Posterior cingulate gyrus (tissue), 11 donors: ENCODE results near the gene RAP1GAP2.
"Not testable (repeated sequence)": the region's sequence is repeated elsewhere in the genome, so short reads cannot be mapped to it uniquely, and the experiment has no call there.

ENCODE experiments used
- DNase-seq, 10 donors: peaks; one replicate each; pipeline versions ENCODE4 v3.0.0 to v3.0.0-alpha.2; 2020 to 2021; ENCODE audit warnings: mixed read lengths in 3 of 10
- intact Hi-C: fragments of 100-400 bp; cut with DNase I; formaldehyde crosslinking; loops from one replicate; pipeline ENCODE4 v1.15.1; 2023

Gene RAP1GAP2

GRCh38 chr17:2808367-2809335 lies 12.4 kb downstream of the RAP1GAP2 start:
- intact Hi-C loops = no loop called here
- DNase-seq = peak in 4 of 10 donors; percentile 47 to 89 (median 70)

GRCh38 chr17:2809337-2809736 lies 13.1 kb downstream of the RAP1GAP2 start:
- intact Hi-C loops = no loop called here
- DNase-seq = peak in 1 of 10 donors; percentile 57

- no peak for DNase-seq
- intact Hi-C loops = no loop called here
These were observed 17.8 kb downstream of the RAP1GAP2 start for GRCh38 chr17:2814049-2814448.

GRCh38 chr17:2814481-2815341 lies 18.5 kb downstream of the RAP1GAP2 start:
- intact Hi-C loops = no loop called here
- DNase-seq = no peak

GRCh38 chr17:2815781-2816185 lies 19.5 kb downstream of the RAP1GAP2 start:
- DNase-seq = no peak

GRCh38 chr17:2816688-2817087 lies 20.4 kb downstream of the RAP1GAP2 start:
- intact Hi-C loops = no loop called here
- DNase-seq = no peak

More at GRCh38 chr17:2815781-2816185, 19.5 kb downstream of the RAP1GAP2 start:
- intact Hi-C loops = no loop called here

- intact Hi-C loops, DNase-seq: not testable (repeated sequence)
These were observed 23.1 kb downstream of the RAP1GAP2 start for GRCh38 chr17:2819294-2819693.

DNA sequence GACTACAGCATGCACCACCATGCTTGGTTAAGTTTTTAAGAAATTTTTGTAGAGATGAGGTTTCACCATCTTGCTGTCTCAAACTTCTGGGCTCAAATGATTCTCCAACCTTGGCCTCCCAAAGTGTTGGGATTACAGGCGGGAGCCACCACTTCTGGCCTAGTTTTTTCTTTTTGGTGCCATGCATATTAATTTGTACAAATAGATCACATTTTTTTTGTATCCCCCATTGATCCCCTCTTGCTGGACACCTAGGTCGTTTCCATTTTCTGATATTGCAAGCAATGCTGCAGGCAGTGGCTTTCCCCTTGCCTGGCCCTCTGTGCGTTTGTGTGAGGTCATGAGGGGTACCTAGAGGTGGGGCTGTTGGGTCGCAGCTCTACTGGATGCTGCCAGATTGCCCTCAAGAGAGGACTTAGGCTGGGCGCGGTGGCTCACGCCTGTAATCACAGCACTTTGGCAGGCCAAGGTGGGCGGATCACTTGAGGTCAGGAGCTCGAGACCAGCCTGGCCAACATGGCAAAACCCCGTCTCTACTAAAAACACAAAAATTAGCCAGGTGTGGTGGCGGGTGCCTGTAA lies 23.8 kb downstream of the RAP1GAP2 start:
- DNase-seq = no peak
- intact Hi-C loops = no loop called here

DNA sequence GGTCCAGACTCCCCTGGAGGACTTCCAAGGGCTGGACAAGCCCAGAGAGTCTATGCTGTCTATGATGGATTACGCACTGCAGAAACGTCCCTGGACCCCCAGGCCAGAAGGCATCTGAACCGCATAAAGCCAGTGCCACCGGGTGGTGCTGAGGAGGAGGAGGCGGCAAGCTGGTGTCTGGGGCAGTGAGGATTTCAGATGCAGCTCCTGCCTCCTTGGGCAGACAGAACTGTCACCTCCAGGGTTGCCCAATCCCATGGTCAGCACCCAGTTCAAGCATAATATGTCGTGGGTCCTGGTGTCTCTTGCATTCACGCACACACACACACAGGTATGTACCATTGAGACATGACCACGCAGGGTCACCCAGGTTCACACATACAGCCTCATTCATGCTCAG lies 25.6 kb downstream of the RAP1GAP2 start:
- no peak for DNase-seq
- intact Hi-C loops = no loop called here

GRCh38 chr17:2822358-2822757 lies 26.1 kb downstream of the RAP1GAP2 start:
- intact Hi-C loops = no loop called here
- DNase-seq = no peak

DNA sequence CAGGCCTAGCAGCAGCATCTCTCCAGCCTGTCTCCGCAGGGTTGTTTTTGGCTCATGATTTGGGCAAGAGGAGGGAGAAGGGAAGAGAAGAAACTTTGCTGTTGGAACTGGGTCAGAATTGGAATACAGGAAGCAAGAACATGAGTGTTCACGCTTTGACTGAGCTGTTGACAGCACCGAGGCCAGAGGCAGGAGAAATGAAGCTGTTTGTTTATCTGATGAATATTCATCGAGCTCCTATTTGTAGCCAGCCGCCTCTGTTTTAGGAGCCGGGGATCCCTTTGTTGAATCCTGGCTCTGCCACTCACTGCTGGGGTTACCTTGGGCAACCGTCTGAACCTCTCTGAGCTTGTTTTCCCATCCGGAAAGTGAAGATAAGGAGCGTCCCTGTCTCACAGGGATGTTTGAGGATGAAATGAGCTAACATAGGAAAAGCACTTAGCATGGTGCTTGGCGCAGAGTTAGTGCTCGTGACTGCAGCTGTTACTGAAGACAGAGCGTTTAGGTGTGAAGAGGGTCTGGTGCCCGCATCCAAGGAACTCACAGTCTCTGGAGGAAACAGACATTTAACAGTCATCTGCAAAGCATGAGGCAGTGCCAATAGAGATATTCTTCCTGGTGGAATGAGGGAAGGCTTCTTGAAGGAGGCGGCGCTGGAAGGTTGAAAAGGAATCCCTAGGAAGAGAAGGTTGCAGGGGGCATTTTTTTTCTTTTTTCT lies 29.2 kb downstream of the RAP1GAP2 start:
- peak in 3 of 10 donors; percentile 20 to 34 (median 31) for DNase-seq
- intact Hi-C loops = no loop called here

- intact Hi-C loops = loop anchor here (1.0 kb wide), 1 partner anchor 185 kb away; no protein-coding TSS in a partner anchor
- DNase-seq = peak; percentile 50 to 95 (median 76)
These were observed 32.3 kb downstream of the RAP1GAP2 start for GRCh38 chr17:2828397-2829038.

- no peak for DNase-seq
- intact Hi-C loops = no loop called here
These were observed 34.4 kb downstream of the RAP1GAP2 start for GRCh38 chr17:2830678-2831077.

DNA sequence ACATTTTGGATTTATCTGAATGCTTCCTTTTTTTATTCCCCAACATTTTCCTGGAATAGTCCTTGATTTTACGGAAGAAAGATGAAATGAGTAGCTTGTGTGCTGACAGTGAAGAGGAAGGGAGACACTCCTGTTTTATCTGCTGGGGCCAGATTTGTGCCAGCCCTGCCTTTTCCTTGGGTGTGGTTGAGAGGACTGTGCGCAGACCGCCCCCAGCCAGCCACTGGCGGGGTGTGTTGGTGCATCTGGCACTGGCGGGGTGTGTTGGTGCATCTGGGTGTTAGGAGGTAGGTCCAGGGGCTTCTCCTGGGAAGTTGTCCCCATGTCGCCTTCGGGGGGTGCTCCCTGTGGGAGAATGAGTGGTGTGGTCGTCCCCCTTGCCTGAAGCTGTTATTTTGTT lies 39.5 kb downstream of the RAP1GAP2 start:
- intact Hi-C loops = no loop called here

GRCh38 chr17:2837147-2837561 lies 40.9 kb downstream of the RAP1GAP2 start:
- DNase-seq = no peak
- intact Hi-C loops = no loop called here

More for the DNA sequence above, 39.5 kb downstream of the RAP1GAP2 start:
- DNase-seq = no peak

DNA sequence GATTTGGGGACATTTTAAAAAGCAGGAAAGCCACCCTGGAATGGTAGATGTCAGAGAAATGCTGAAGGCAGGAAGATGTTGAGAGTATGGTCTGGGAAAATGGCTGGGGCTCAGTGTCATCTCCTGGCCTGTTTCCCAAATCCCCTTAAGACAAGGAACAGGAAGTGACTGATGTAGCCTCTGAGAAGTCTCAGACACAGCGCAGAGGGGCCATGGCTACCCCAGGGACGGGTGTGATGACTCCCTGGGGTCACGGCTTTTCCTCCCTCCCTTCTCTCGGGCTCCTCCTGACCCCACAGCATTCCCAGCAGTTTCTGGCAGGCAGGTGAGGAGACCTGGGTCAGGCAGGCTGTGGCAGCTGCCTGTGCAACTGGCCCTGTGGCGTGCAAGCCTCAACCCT lies 45.4 kb downstream of the RAP1GAP2 start:
- DNase-seq = no peak
- intact Hi-C loops = no loop called here

DNA sequence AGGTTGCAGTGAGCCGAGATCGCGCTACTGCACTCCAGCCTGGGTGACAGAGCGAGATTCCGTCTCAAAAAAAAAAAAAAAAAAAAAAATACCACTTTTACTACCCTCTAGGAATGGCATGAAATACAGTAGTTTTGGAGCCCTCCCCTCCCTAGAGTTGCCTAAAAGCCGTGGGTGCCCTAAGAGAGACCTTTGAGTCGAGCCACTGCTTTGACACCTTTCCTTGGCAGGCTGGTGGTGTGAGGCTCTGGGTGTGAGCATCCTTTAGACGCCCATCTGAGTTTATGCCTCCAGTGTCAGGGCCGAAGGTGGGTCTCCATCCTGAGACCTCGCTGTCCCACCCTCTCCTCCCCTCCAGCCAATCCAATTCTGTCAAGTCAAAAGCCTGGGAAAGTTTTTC lies 46.2 kb downstream of the RAP1GAP2 start:
- intact Hi-C loops = no loop called here
- DNase-seq = no peak

DNA sequence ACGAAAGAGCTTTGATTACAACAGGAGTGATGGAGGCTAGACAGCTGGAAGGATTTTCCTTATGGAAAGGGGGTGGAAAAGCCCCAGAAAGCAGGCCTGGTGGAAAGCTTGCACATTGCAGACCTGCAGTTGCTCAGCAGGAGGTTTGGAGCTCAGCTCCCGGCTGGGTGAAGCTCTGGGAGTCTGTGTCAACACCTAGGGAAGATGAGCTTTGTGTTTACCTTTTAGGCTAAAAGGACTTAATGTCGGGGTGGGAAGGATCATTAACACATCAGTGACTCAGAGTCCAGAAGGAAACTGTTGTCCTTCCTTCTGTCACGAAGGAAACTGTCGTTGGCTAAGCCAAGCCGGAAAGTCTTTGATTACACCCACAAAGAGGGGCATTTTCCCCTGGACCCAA lies 48.2 kb downstream of the RAP1GAP2 start:
- intact Hi-C loops = no loop called here
- DNase-seq = no peak
